Measurements from ENCODE around the gene SSBP3.

DNA sequence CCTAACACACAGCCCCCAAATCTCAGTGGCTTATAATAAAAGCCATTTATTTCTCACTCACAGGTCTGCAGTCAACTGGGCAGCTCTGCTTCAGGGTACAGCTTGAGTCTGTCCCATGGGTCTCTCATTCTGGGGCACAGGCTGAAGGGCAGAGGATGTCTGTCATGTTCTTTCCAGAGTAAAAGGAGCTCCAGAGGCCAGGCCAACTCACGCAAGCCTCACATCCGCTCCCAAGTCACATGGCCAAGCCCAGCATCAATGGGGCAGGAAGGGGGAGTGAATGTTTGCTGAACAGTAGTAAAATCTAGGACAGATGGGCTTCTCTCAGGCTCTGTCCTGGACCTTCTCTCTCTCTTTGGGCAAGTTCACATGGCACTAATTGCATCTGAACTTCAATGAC is 7.1 kb upstream of the SSBP3 start:
- no peak for TF ChIP-seq POLR2A (IDR thresholded peaks at IDR 0.05; ENCODE audit: low read depth)
- TF ChIP-seq, protein P1, sequence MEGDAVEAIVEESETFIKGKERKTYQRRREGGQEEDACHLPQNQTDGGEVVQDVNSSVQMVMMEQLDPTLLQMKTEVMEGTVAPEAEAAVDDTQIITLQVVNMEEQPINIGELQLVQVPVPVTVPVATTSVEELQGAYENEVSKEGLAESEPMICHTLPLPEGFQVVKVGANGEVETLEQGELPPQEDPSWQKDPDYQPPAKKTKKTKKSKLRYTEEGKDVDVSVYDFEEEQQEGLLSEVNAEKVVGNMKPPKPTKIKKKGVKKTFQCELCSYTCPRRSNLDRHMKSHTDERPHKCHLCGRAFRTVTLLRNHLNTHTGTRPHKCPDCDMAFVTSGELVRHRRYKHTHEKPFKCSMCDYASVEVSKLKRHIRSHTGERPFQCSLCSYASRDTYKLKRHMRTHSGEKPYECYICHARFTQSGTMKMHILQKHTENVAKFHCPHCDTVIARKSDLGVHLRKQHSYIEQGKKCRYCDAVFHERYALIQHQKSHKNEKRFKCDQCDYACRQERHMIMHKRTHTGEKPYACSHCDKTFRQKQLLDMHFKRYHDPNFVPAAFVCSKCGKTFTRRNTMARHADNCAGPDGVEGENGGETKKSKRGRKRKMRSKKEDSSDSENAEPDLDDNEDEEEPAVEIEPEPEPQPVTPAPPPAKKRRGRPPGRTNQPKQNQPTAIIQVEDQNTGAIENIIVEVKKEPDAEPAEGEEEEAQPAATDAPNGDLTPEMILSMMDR (IDR thresholded peaks at IDR 0.05) = no peak
